BLaER1 treated with 17β-estradiol and CSF1 and Interleukin-3, amounts not matched to agents 10 nM and 100 nM (cell line): Measurements from ENCODE around the gene TMEM219.
"Not testable (repeated sequence)": the region's sequence is repeated elsewhere in the genome, so short reads cannot be mapped to it uniquely, and the experiment has no call there.

Source experiments
- H3K27ac ChIP-seq, 11 experiments: shearing (Covaris generic); formaldehyde crosslinking; 2 replicates each; pipeline ENCODE4 v1.8.1; 2022
- H3K27me3 ChIP-seq, 11 experiments: shearing (Covaris generic); formaldehyde crosslinking; 2 replicates each; pipeline ENCODE4 v1.8.1; 2022
- H3K36me3 ChIP-seq, 11 experiments: shearing (Covaris generic); formaldehyde crosslinking; 2 replicates each; pipeline ENCODE4 v1.8.1; 2022
- H3K4me1 ChIP-seq, 10 experiments: shearing (Covaris generic); formaldehyde crosslinking; 2 replicates each; pipeline ENCODE4 v1.8.1; 2022
- H3K4me2 ChIP-seq, 11 experiments: shearing (Covaris generic); formaldehyde crosslinking; 2 replicates each; pipeline ENCODE4 v1.8.1; 2022
- H3K4me3 ChIP-seq, 10 experiments: shearing (Covaris generic); formaldehyde crosslinking; 2 replicates each; pipeline ENCODE4 v1.8.1; 2022
- H3K9ac ChIP-seq, 11 experiments: shearing (Covaris generic); formaldehyde crosslinking; 2 replicates each; pipeline ENCODE4 v1.8.1; 2022
- H3K9me3 ChIP-seq, 11 experiments: shearing (Covaris generic); formaldehyde crosslinking; replicated peaks in 1 of 11; 2 replicates each; pipeline ENCODE4 v1.8.1; 2022
- H4K20me1 ChIP-seq, 11 experiments: shearing (Covaris generic); formaldehyde crosslinking; 2 replicates each; pipeline ENCODE4 v1.8.1; 2022
- Cebpa-rat ChIP-seq, 11 experiments: shearing (Covaris generic); IDR thresholded peaks; 2 replicates each; pipeline ENCODE4 v1.8.1; 2022

TMEM219 gene

DNA sequence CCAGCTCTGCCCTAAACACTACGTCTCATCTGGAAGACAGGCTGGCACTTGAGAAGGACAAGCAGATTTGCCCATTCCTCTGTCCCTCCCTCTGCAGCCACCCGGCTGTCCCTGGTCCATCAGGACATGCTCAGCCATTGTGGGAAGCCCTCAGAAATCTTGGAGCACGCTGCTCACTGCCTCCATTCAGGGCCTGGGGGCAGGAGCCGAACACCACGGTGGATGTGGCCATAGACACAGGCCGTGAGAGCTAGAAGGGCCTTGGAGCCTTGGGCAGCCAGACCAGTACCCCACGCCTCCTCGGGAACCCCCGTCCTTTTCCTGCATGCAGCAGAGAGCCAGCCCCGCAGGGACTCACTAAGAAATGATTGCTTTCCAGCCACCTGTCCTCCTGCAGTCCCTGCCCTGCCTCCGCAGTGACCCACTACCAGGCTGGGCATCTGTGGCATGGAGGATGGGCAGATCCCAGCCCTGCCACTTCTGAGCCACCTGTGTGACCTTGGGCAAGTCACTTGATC lies 45.6 kb downstream of the TMEM219 start:
- H3K27ac ChIP-seq: no peak overlapping the region
- no peak overlapping the region for H3K4me3 ChIP-seq
- H3K27me3 ChIP-seq: peaks cover 0 to 26% (median 4%) of the 10 kb centered on the region in 11 experiments; a peak in 13 of 22 replicates
- no peak overlapping the region for H3K9ac ChIP-seq
- H3K36me3 ChIP-seq: peaks cover 0 to 15% (median 6%) of the 10 kb centered on the region in 11 experiments; a peak in 9 of 22 replicates
- H3K4me2 ChIP-seq: no peak overlapping the region; a peak in 1 of 22 replicates
- peaks cover 27 to 80% (median 61%) of the 10 kb centered on the region in 10 experiments for H3K4me1 ChIP-seq
- peaks cover 10 to 57% (median 27%) of the 10 kb centered on the region in 11 experiments; a peak in 18 of 22 replicates for H4K20me1 ChIP-seq
- TF ChIP-seq Cebpa-rat (IDR thresholded peaks at IDR 0.05): no peak
- H3K9me3 ChIP-seq: no peaks in the 10 kb centered on the region

DNA sequence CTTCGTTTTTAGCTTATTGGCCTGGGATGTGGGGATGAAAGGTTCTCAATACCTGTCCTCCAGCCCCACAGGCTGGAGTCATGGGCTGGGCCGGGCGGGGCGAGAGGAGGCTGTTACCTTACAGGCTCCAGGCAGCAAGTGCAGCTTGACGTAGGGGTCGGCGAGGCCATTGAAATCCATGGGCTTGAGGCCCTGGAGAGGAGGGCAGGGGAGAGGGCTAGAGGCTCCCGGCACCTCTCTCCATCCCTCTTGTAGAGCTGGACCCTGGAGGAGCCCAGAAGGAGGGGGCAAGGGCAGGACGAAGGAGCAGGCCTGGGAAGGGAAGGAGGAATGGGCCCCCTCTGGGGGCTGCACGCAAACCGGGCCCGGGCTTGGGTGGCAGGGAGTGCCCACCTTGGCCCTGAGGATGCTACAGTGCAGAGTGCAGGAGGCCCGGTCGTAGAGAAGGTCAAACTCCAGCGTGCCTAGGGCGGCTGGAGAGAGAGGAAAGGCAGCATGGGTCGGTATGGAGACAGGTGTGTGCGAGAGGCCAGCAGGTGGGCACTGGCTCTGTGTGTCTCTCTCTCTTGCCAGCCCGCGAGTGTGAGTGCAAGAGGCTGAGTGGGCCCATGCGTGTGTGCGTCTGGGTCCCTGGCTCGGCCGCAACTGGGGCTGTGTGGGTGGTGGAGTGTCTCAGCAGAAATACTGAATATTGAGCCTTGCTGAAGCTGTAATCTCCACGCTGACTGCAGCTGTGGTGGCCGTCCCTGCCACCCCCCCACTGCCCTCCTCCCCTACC lies 47.4 kb downstream of the TMEM219 start:
- peak overlapping the region in 8 of 11 experiments; percentile 88 to 100 (median 97); a peak in 17 of 22 replicates for H3K4me2 ChIP-seq
- H3K9me3 ChIP-seq: no peaks in the 10 kb centered on the region
- H3K27me3 ChIP-seq: peaks cover 0 to 29% (median 4%) of the 10 kb centered on the region in 11 experiments; a peak in 13 of 22 replicates
- H3K4me1 ChIP-seq: peaks cover 23 to 62% (median 46%) of the 10 kb centered on the region in 10 experiments
- H3K4me3 ChIP-seq: peak overlapping the region in 2 of 10 experiments; percentile 57 to 67; a peak in 1 of 20 replicates
- peaks cover 0 to 13% (median 6%) of the 10 kb centered on the region in 11 experiments; a peak in 8 of 22 replicates for H3K36me3 ChIP-seq
- peak overlapping the region in 1 of 11 experiments; percentile 79; a peak in 1 of 22 replicates for H3K9ac ChIP-seq
- no peak for TF ChIP-seq Cebpa-rat (IDR thresholded peaks at IDR 0.05)
- no peak overlapping the region for H3K27ac ChIP-seq
- H4K20me1 ChIP-seq: peaks cover 8 to 38% (median 13%) of the 10 kb centered on the region in 11 experiments; a peak in 18 of 22 replicates

DNA sequence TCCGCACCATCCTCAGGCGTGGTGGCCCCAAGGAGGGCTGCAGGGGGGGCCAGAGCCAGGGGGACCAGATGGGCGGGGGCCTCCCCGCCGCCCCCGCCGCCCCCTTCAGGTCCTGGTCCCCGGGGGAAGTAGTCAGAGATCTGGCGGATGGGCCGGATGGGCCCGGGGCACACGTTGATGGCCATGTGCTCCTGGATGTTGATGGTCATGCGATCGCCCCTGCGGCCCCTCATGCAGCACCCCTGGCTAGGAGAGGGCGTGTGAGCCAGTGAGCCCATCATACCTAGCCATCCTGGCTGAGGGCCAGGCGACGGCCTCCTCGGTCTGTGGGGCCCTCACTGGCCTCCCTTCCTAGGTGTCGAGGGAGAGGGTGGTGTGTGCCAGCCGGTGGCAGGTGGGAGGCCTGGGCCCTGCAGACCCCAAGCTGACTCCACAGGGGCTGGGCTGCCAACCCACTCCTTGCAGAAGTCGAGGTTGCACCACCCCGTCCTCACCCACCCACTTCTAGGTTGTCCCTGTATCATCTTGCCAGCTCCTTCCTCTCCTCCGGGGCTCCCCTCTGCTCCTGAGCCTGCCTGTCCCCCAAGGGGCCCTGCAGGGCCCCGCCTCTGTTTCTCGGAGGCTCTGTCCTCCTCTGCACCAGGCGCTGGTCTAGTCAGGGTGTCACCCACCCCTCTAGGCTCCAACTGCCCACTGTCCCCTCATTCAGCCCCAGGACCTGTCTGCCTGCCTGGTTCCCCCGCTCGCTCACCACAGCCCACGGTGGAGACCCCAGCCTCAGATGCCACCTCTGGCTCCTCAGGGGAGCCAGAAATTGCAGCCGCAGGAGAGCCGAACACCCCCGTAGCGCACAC lies 48.3 kb downstream of the TMEM219 start:
- Histone ChIP-seq H3K9me3 (no peaks in the 10 kb centered on the region), H3K9ac (peak overlapping the region in 10 of 11 experiments; percentile 38 to 79 (median 60); a peak in 18 of 22 replicates), H3K36me3 (peaks cover 0 to 13% (median 6%) of the 10 kb centered on the region in 11 experiments; a peak in 8 of 22 replicates), H3K4me3 (peak overlapping the region; percentile 52 to 75 (median 62)), H3K27ac (no peak overlapping the region), H4K20me1 (peaks cover 0 to 31% (median 6%) of the 10 kb centered on the region in 11 experiments; a peak in 9 of 22 replicates), H3K27me3 (peaks cover 0 to 29% (median 4%) of the 10 kb centered on the region in 11 experiments; a peak in 13 of 22 replicates), H3K4me2 (peak overlapping the region; percentile 88 to 100 (median 97)), H3K4me1 (peaks cover 15 to 52% (median 37%) of the 10 kb centered on the region in 10 experiments)
- no peak for TF ChIP-seq Cebpa-rat (IDR thresholded peaks at IDR 0.05)

DNA sequence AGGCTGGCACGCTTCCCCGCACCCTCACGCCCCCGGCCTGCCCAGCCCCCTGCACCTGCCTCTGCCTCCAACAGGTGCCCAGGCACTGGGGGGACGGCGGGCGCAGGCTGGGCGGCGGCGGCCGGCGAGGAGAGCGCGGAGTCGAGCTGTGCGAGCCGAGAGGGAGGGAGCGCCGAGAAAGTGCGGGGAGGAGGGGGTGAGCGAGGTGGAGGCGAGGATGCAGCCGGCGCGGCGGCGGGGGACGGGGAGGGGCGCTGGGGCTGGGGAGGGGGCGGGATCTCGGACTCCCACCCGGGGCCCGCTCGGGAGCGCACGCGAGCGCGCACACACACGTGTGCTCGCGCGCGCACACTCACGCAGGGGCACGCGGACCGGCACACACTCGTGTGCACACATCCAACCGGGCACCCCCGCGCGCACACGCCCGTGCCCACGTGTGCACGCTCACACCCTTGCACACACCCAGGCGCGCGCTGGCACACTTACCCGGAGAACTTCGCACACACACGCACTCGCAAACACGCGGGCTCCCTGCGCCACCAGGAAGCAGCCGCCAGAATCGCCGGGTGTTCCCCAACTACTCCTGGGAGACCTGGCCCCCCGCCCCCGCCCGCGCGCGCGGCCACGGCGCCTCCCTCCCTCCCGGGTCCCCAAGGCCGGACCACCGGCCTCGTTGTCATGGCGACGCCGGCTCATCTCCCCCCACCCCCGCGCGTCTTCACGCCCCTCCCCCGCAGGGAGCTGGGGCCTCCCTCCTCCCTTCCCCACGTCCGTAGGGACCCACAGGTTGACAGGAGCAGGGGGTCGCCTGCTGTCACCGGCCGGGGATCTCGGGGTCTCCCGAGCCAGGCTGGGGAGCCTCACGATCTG lies 49.2 kb downstream of the TMEM219 start, which contains the start of gene DOC2A:
TSS of gene DOC2A (minus strand) at position 184 of the 870 bp plus-strand sequence. CDS start 805 bp downstream, outside the sequence.
- Histone ChIP-seq H3K4me3 (peak within 1 kb of the TSS; percentile 52 to 75 (median 62)), H4K20me1 (peaks cover 0 to 25% (median 2%) of the 10 kb centered on the region in 11 experiments; a peak in 9 of 22 replicates), H3K27ac (peak within 1 kb of the TSS in 1 of 11 experiments; percentile 28; a peak in 1 of 22 replicates), H3K36me3 (peaks cover 0 to 8% (median 2%) of the 10 kb centered on the region in 11 experiments; a peak in 8 of 22 replicates), H3K9me3 (no peaks in the 10 kb centered on the region), H3K27me3 (peaks cover 0 to 29% (median 4%) of the 10 kb centered on the region in 11 experiments; a peak in 13 of 22 replicates), H3K4me2 (peak within 1 kb of the TSS; percentile 88 to 100 (median 97)), H3K4me1 (peaks cover 11 to 44% (median 28%) of the 10 kb centered on the region in 10 experiments), H3K9ac (peak within 1 kb of the TSS; percentile 28 to 79 (median 60); a peak in 19 of 22 replicates)
- TF ChIP-seq Cebpa-rat (IDR thresholded peaks at IDR 0.05): no peak

DNA sequence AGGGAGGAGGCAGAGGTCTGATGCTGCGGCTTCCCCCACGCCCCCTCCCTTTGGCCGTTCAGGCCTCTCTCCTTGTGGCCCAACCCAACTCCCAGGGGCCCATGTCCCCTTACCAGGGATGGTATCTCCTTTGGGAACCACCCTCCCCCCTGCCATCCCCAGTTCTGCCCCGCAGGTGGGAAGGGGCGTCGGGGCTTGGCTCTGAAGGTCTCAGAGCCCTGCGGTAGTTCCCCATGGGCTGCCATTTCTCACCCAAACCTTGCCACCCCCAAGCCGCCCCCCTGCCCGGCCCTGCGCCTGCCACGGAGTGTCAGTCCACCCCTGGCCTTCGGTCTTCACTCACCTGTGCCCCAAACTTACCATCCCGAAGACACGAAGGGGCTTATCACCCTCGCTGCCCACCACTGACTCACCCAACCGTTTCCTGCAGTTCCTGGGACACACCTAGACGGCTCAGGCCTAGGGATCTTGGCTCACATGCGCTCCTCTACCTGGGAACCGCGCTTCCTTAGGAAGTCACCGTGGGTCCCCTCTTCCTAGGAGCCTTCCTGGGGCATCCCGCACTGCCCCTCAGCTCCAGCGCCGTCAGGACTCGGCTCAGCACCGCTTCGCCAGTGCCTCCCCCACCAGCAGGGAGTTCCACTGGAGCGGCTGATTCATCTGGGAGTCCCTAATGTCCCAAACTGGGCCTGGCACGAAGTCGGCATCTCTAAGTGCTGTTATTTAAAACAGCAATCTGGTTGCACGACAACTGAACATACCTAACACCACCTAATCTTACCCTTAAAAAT lies 50.0 kb downstream of the TMEM219 start:
- Histone ChIP-seq H3K4me1 (peaks cover 11 to 36% (median 25%) of the 10 kb centered on the region in 10 experiments), H4K20me1 (peaks cover 0 to 20% (median 0%) of the 10 kb centered on the region in 11 experiments; a peak in 2 of 22 replicates), H3K4me2 (peak overlapping the region; percentile 88 to 100 (median 97)), H3K4me3 (peak overlapping the region; percentile 52 to 75 (median 62); a peak in 16 of 20 replicates), H3K9me3 (no peaks in the 10 kb centered on the region), H3K27ac (no peak overlapping the region), H3K27me3 (peaks cover 0 to 29% (median 4%) of the 10 kb centered on the region in 11 experiments; a peak in 13 of 22 replicates), H3K36me3 (no peaks in the 10 kb centered on the region; a peak in 1 of 22 replicates), H3K9ac (peak overlapping the region in 2 of 11 experiments; percentile 58 to 79; a peak in 2 of 22 replicates)
- no peak for TF ChIP-seq Cebpa-rat (IDR thresholded peaks at IDR 0.05)

DNA sequence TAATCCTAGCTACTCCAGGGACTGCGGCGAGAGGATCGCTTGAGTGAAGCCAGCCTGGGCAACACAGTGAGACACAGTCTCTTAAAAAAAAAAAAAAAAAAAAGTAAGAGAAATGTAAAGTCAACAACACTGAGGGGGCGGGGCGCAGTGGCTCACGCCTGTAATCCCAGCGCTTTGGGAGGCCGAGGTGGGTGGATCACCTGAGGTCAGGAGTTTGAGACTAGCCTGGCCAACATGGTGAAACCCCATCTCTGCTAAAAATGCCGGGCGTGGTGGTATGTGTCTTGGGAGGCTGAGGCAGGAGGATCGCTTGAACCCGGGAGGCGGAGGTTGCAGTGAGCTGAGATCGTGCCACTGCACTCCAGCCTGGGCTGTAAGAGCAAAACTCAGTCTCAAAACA lies 50.7 kb downstream of the TMEM219 start:
- Histone ChIP-seq H4K20me1 (peaks cover 0 to 16% (median 0%) of the 10 kb centered on the region in 11 experiments; a peak in 2 of 22 replicates), H3K4me1 (peaks cover 11 to 31% (median 25%) of the 10 kb centered on the region in 10 experiments), H3K27me3 (peaks cover 0 to 29% (median 4%) of the 10 kb centered on the region in 11 experiments; a peak in 13 of 22 replicates), H3K4me2 (peak overlapping the region in 1 of 11 experiments; percentile 97; a peak in 2 of 22 replicates)
- H3K27ac ChIP-seq, H3K4me3 ChIP-seq, H3K36me3 ChIP-seq, H3K9me3 ChIP-seq, H3K9ac ChIP-seq: not testable (repeated sequence)

DNA sequence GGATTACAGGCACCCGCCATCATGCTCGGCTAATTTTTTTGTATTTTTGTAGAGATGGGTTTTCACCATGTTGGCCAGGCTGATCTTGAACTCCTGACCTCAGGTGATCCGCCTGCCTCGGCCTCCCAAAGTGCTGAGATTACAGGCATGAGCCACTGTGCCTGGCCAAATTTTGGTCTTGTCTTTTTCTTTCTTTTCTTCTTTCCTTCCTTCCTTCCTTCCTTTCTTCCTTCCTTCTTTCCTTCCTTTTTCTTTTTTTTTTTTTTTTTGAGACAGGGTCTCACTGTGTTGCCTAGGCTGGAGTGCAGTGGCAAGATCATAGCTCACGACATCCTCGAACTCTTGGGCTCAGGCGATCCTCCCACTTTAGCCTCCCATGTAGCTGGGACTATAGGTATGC lies 53.6 kb downstream of the TMEM219 start:
- peaks cover 0 to 22% (median 4%) of the 10 kb centered on the region in 11 experiments; a peak in 13 of 22 replicates for H3K27me3 ChIP-seq
- H4K20me1 ChIP-seq, H3K9me3 ChIP-seq, H3K9ac ChIP-seq, H3K4me3 ChIP-seq, H3K27ac ChIP-seq, H3K36me3 ChIP-seq: not testable (repeated sequence)
- H3K4me2 ChIP-seq: 0 out of 22 replicates have a peak overlapping the region, but pooled peaks of 1 of the 11 experiments have one; percentile 7
- H3K4me1 ChIP-seq: peaks cover 3 to 16% (median 13%) of the 10 kb centered on the region in 10 experiments
